Measurements from ENCODE around the gene RNF181. TPM values are rescaled to one million over a fixed set of nuclear protein-coding genes. Genes with fewer than 3 reads are reported as not detected.

Gene RNF181
- total and polyA plus RNA-seq, 2 of the 13 experiments (the other 11 are each of a cell fraction or from before 2014, with no cell fraction given) = 224 to 578 TPM

DNA sequence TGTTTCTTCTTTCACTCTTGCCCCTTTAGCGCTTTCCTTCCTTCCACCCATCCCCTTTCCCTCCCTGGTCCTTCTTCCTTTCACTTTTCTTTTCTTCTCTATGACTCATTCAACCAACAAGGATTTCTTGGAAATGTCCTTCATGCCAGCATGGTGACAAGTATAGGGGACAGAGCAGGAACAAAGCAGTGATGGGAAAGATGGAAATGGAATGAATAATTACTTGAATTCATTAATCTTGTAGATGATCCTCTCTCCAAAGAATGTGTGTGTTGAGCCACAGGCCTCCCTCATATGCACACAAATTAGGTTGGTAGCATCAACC lies 9.8 kb upstream of the RNF181 start:
- Histone ChIP-seq H2AFZ (ENCODE audit: low read length) (no peak overlapping the region), H3K4me2 (ENCODE audit: low read depth, low read length) (peak overlapping the region; percentile 100), H4K20me1 (ENCODE audit: insufficient read depth, low read length) (no peaks in the 10 kb centered on the region), H3K27me3 (ENCODE audit: control insufficient read depth in 1 of 2, insufficient read depth in 2 of 2, low read length in 2 of 2) (no peaks in the 10 kb centered on the region), H3K36me3 (replicated peaks in 1 of 2; ENCODE audit: control insufficient read depth in 1 of 2, insufficient read depth in 2 of 2, low read length in 2 of 2) (peaks cover 0 to 7% of the 10 kb centered on the region in 2 experiments; a peak in 3 of 5 replicates), H3K4me3 (replicated peaks in 1 of 3; ENCODE audit: insufficient read depth in 1 of 3, low read depth in 2 of 3, low read length in 3 of 3) (peak overlapping the region in 1 of 3 experiments; percentile 83; a peak in 3 of 6 replicates), H3K9ac (ENCODE audit: insufficient read depth, low read depth, low read length) (peak overlapping the region; percentile 96; the same call in 1 of the 2 replicates), H3K27ac (ENCODE audit: extremely low read length, insufficient read depth, low read length) (peak overlapping the region; percentile 99), H3K9me3 (ENCODE audit: low read length) (no peaks in the 10 kb centered on the region), H3K79me2 (ENCODE audit: insufficient read depth, low read length) (no peaks in the 10 kb centered on the region), H3K4me1 (ENCODE audit: insufficient read depth, low read length) (peaks cover 83% of the 10 kb centered on the region)
- ChIA-PET POLR2A (interaction anchor here (0.6 to 22.7 kb wide), 14 partner anchors 9 to 258 kb away, joined by 3 to 795 read pairs (median 5); partner anchors contain the start of genes C2orf68, GGCX, MAT2A and RNF181), CTCF (ENCODE audit: low intra/inter-chr PET ratio, low total read pairs) (no interaction called here)
- no peak for DNase-seq (ENCODE audit: low spot score)
- FAIRE-seq = no peak
- 82% methylated on average over 1 of the region's 1 CpG for WGBS (ENCODE audit: low lambda C conversion rate)
- in situ Hi-C loops (cut with HindIII; ENCODE audit: extremely low pct_ligation_motif_present, low pct_unique_long_range_greater_than_20kb) (no loop called here), intact Hi-C loops (cut with micrococcal nuclease; ENCODE audit: unreplicated experiment) (loop anchor here (1.0 to 2.0 kb wide), 5 partner anchors 8 to 31 kb away; partner anchors contain the start of genes RNF181, TMEM150A, USP39 and VAMP8)
- no TSS peak for BruUV-seq (replicated peaks)
- no peak for ATAC-seq
- TF ChIP-seq HNRNPK (IDR thresholded peaks at IDR 0.05; ENCODE audit: low read depth, low read length, poor library complexity, severe bottlenecking) = peak; percentile 27
- peak; percentile 37; the same call in 1 of the 2 replicates for TF ChIP-seq FOSL2 (CRISPR knock-in tag; IDR thresholded peaks at IDR 0.05)
- TF ChIP-seq SMAD3 (CRISPR knock-in tag; IDR thresholded peaks at IDR 0.05) = 0 out of 2 replicates have a peak, but pooled peaks have one; percentile 4
- TF ChIP-seq HOXA5 (CRISPR knock-in tag; IDR thresholded peaks at IDR 0.05) = no peak

DNA sequence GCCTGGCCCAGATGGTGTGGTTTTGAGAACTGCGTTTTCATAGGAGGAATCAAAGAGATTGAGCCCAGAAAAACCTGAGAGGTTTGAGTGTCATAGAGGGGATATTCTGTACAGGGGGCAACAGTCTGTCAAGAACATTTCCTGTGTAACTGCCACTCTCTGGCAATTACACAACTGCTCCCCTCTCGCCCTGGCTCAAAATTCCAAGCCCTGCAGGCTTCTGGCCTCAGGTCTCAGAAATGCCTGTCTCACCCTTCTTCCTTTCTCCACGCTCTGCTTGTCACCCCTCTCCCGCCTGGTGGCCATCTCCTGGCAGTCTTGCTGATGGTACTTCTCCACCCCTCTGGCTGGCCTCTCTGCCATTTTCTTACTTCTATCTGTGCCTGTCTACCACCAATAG lies 7.3 kb upstream of the RNF181 start:
- Histone ChIP-seq H3K9me3 (ENCODE audit: low read length) (no peaks in the 10 kb centered on the region), H2AFZ (ENCODE audit: low read length) (no peak overlapping the region), H3K4me3 (replicated peaks in 1 of 3; ENCODE audit: insufficient read depth in 1 of 3, low read depth in 2 of 3, low read length in 3 of 3) (no peak overlapping the region), H3K9ac (ENCODE audit: insufficient read depth, low read depth, low read length) (no peak overlapping the region), H3K79me2 (ENCODE audit: insufficient read depth, low read length) (no peaks in the 10 kb centered on the region), H3K27me3 (ENCODE audit: control insufficient read depth in 1 of 2, insufficient read depth in 2 of 2, low read length in 2 of 2) (no peaks in the 10 kb centered on the region), H4K20me1 (ENCODE audit: insufficient read depth, low read length) (no peaks in the 10 kb centered on the region), H3K27ac (ENCODE audit: extremely low read length, insufficient read depth, low read length) (no peak overlapping the region), H3K4me2 (ENCODE audit: low read depth, low read length) (peak overlapping the region; percentile 43), H3K4me1 (ENCODE audit: insufficient read depth, low read length) (peaks cover 97% of the 10 kb centered on the region), H3K36me3 (replicated peaks in 1 of 2; ENCODE audit: control insufficient read depth in 1 of 2, insufficient read depth in 2 of 2, low read length in 2 of 2) (no peaks in the 10 kb centered on the region)
- intact Hi-C loops (cut with micrococcal nuclease; ENCODE audit: unreplicated experiment) = no loop called here
- no peak for DNase-seq (ENCODE audit: low spot score)
- 85% methylated on average over 4 of the region's 4 CpGs for WGBS (ENCODE audit: low lambda C conversion rate)
- ATAC-seq = no peak
- ChIA-PET CTCF (ENCODE audit: low intra/inter-chr PET ratio, low total read pairs) (no interaction called here), POLR2A (interaction anchor here (1.2 to 25.9 kb wide), 7 partner anchors 9 to 234 kb away, joined by 7 to 795 read pairs (median 13); partner anchors contain the start of genes C2orf68, ELMOD3, GGCX and MAT2A)
- FAIRE-seq = no peak
- no TSS peak for BruUV-seq (replicated peaks)
- in situ Hi-C loops (cut with HindIII; ENCODE audit: extremely low pct_ligation_motif_present, low pct_unique_long_range_greater_than_20kb) = no loop called here
- no peak for TF ChIP-seq YY1 (IDR thresholded peaks at IDR 0.05; ENCODE audit: insufficient read depth, insufficient replicate concordance, low read depth, low read length)
- TF ChIP-seq FOXK2 (IDR thresholded peaks at IDR 0.05) = no peak
- TF ChIP-seq, protein P1, sequence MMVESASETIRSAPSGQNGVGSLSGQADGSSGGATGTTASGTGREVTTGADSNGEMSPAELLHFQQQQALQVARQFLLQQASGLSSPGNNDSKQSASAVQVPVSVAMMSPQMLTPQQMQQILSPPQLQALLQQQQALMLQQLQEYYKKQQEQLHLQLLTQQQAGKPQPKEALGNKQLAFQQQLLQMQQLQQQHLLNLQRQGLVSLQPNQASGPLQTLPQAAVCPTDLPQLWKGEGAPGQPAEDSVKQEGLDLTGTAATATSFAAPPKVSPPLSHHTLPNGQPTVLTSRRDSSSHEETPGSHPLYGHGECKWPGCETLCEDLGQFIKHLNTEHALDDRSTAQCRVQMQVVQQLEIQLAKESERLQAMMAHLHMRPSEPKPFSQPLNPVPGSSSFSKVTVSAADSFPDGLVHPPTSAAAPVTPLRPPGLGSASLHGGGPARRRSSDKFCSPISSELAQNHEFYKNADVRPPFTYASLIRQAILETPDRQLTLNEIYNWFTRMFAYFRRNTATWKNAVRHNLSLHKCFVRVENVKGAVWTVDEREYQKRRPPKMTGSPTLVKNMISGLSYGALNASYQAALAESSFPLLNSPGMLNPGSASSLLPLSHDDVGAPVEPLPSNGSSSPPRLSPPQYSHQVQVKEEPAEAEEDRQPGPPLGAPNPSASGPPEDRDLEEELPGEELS (CRISPR knock-in tag; IDR thresholded peaks at IDR 0.05) = no peak
- TF ChIP-seq CEBPG (CRISPR knock-in tag; IDR thresholded peaks at IDR 0.05) = 0 out of 2 replicates have a peak, but pooled peaks have one; percentile 3
- 0 out of 2 replicates have a peak, but pooled peaks have one; percentile 37 for TF ChIP-seq SSRP1 (CRISPR knock-in tag; IDR thresholded peaks at IDR 0.05)
- 0 out of 2 replicates have a peak, but pooled peaks have one; percentile 4 for TF ChIP-seq ZFX (CRISPR knock-in tag; IDR thresholded peaks at IDR 0.05; ENCODE audit: low read depth)
- TF ChIP-seq NCOA1 (CRISPR knock-in tag; IDR thresholded peaks at IDR 0.05) = no peak
- no peak for TF ChIP-seq PLRG1 (conservative IDR thresholded peaks at IDR 0.05)
- TF ChIP-seq THAP11 (CRISPR knock-in tag; IDR thresholded peaks at IDR 0.05) = no peak
